Measurements from ENCODE around the gene JMJD7.

GRCh38 chr15:41825145-41825544 lies 2.7 kb upstream of the JMJD7 start:
- TF ChIP-seq CTCF (IDR thresholded peaks at IDR 0.05), result no peak
- no peak for TF ChIP-seq POLR2A (IDR thresholded peaks at IDR 0.05)
